NK-92 (cell line): ENCODE measurements around the gene FGF12.

Experiments
- DNase-seq: peaks from one replicate; lab custom pipeline; 2025; ENCODE audit not compliant: unreplicated experiment; lab: John Stamatoyannopoulos, UW

FGF12 gene

GRCh38 chr3:192365571-192365970, 361.8 kb downstream of the FGF12 start:
- DNase-seq, result no peak

GRCh38 chr3:192364316-192364715, 363.0 kb downstream of the FGF12 start:
- DNase-seq, result no peak

DNA sequence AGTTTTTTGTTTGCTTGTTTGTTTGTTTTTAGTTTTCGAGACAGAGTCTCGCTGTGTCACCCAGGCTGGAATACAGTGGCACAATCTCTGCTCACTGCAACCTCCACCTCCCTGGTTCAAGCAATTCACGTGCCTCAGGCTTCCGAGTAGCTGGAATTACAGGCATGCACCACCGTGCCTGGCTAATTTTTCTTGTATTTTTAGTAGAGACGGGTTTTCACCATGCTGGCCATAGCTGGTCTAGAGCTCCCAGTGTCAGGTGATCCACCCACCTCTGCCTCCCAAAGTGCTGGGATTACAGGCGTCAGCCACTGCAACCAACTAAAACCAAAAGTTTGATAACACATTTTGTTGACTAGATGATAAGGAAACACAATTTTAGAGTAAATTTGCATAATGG, 372.7 kb downstream of the FGF12 start:
- no peak for DNase-seq

GRCh38 chr3:192352142-192352541, 375.2 kb downstream of the FGF12 start:
- DNase-seq, result no peak

DNA sequence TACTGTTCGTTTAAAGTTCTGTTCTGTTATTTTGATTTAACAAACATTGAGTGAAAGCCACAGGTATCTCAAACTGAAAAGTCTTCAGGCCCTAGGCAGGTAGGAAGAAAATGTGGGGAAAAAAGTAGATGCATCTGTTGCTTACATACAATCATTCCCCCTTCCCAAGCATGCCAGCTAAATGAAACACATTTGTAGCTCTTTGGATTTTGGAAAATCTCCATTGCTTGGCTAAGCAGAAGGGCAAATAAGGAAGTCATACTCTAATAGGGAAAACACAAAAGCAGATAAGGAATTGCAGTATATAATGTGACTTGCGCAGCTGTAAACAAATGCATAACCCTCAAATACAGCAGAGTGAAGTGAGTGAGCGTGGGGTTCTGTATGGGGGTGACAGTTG, 375.9 kb downstream of the FGF12 start:
- no peak for DNase-seq

- DNase-seq, result no peak
These were observed 387.3 kb downstream of the FGF12 start for GRCh38 chr3:192340031-192340430.

DNA sequence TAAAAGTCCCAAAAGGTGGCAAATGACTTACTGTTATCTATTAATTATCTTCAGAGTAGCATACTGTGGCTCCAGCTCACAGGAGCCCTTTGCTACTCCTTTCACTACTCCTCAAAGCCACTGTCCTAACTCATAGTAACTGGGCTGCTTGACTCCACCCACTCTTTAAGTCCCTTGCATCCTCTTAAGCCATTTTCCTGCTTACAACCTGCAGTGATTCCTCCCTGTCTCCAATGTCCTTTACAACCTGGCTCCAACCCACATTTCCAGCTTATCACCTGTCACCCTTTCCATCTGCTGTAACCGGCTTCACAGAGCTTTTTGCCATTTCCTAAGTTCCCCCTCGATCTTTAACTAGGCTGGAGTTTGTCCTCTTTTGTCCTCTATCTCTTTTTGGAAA, 388.1 kb downstream of the FGF12 start:
- DNase-seq, result no peak

DNA sequence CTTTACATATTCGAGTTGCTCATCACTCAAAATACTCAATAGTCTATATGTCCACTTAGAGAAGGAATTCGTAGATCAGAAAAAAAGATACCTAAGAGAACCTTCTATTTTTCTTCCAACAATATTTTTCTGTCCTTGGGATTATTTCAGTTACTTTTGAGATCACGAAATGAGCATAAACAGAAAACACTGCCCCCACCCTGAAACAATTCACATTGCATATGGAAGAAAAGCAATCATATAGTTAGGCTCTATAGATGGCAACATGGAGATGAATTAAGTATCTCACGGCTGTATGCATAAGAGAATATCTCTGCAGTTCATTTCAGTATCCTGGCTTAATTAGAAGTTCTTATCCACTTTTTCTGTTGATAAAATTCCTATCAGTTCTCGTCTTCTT, 391.1 kb downstream of the FGF12 start:
- DNase-seq, result no peak

- no peak for DNase-seq
These were observed 394.7 kb downstream of the FGF12 start for GRCh38 chr3:192332386-192333291.

DNA sequence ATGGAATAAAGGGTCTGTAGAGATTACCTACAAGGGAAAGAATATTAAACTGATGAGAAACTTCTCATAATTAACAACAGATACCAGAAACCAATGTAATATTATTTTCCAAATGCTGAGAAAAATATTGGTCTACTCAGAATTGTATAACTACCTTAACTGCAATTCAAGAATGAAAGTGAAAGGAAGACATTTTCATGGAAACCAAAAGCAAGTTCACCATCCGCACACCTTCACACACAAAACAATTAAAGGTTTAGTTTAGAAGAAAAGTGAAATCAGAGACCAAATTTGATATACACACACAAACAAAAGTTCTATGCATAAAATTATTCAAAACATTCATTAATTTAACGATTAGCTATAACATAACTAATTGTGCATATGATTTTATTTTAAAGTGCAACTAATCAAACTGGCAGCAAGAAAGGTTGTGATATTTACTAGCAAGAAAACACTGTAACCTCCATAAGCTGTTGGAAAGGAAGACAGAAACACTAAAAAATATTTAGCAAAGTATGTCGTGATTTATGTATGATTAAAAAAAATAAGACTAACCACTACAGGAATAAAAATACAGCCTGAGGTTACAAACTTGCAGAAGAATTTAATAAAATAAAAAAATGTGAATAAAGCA, 395.5 kb downstream of the FGF12 start:
- no peak for DNase-seq

DNA sequence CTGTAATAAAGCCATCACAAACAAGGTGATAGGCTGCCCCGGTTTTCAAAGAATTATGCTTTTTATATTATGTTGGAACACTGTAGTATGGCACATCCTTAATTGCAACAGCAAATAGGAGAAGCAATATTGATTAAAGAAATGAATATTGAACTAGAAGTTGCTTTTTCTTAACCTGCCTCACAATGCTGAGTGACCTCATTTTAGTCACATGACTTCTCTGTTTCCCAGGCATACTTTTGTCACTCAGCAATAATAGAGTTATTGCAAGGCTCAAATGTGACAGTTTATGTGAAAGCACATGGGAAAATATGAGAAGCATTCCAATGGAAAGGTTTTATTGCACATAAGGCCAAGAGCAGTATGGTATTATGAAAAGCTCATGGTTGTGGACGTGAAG, 400.7 kb downstream of the FGF12 start:
- no peak for DNase-seq

- DNase-seq, result no peak
These were observed 409.8 kb downstream of the FGF12 start for GRCh38 chr3:192317564-192317963.

DNA sequence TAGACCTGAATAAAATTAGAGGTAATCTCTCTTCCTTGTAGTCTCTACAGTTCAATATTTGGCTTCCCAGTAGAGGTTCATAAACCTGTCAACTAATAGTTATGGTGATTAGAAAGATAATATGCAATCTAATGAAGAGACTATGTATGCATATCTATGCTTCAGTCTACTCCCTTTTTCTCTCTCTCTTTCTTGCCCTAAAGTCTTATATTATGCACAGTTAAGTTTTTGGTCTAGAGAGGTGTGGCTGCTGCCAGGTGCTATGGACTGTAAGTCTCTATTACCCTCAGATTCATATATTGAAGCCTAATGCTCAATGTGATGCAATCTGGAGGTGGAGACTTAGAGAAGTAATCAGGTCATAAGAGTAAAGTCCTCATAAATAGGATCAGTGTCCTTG, 413.7 kb downstream of the FGF12 start:
- DNase-seq, result no peak

DNA sequence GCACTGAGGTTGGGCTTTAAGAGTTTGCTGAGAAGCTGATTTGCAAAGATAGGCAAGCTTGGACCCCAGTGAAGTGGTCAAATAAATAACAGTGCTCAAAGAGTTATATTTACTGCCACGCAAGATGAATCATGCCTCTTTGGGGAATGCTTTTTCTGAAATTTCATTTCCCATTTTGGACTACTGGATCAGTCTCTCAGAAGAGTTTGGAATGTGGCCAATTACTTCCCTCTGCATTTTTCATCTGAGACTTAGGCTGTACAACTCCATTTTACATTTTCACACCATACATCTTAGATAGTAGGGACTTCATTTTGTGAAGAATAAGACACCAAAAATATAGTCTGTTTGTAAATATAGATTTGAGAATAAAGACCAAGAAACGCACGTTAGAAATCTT, 419.7 kb downstream of the FGF12 start:
- no peak for DNase-seq

- no peak for DNase-seq
These were observed 424.1 kb downstream of the FGF12 start for GRCh38 chr3:192303235-192303634.

GRCh38 chr3:192302721-192303120, 424.6 kb downstream of the FGF12 start:
- no peak for DNase-seq

- no peak for DNase-seq
These were observed 427.4 kb downstream of the FGF12 start for GRCh38 chr3:192299921-192300320.

GRCh38 chr3:192296845-192297244, 430.5 kb downstream of the FGF12 start:
- DNase-seq, result no peak

- DNase-seq, result no peak
These were observed 442.8 kb downstream of the FGF12 start for GRCh38 chr3:192284443-192285072.

GRCh38 chr3:192281207-192281880, 446.0 kb downstream of the FGF12 start:
- DNase-seq, result no peak

DNA sequence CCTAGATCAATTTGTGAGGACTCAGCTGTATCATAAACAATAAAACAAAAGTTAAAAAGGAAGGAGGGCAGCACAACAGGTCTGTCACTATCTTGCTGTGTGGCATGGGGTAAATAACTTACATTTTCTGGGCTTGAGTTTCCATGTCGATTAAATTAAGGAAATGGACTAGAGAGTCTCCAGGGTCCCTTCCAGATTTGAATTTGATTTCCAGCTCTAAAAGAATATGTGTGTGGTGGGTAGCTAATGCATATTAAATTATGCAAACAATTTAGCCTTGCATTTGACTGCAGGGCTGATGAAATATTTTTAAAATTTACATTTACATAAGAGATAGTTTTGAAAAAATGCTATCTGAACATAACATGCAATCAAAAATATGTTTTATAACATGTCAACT, 447.7 kb downstream of the FGF12 start:
- DNase-seq, result no peak

- DNase-seq, result no peak
These were observed 449.9 kb downstream of the FGF12 start for GRCh38 chr3:192277477-192277876.
